ENCODE measurements around the gene TAOK2.

DNA sequence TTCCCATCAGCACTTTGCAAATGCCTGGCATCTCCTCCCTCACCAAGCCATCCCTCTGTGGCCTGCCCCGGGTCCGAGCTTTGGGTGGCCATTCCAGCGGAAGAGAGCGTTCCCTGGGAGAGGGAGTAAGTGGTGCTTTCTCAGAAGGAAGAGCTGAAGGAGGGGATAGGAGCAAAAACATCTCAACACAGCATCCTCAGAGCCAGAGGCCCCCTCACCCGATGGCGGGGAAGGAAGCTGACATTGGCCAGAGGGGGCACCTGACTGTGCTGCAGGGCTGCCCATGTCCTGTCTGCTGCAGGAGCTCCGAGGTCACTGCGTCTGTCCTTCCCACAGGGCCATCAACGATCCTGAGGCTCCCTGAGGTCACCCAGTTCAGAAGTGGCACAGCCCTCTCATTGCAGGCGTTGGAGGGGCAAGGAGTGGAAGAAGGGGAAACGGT is 57.8 kb downstream of the TAOK2 start:
- TF ChIP-seq, protein P1, sequence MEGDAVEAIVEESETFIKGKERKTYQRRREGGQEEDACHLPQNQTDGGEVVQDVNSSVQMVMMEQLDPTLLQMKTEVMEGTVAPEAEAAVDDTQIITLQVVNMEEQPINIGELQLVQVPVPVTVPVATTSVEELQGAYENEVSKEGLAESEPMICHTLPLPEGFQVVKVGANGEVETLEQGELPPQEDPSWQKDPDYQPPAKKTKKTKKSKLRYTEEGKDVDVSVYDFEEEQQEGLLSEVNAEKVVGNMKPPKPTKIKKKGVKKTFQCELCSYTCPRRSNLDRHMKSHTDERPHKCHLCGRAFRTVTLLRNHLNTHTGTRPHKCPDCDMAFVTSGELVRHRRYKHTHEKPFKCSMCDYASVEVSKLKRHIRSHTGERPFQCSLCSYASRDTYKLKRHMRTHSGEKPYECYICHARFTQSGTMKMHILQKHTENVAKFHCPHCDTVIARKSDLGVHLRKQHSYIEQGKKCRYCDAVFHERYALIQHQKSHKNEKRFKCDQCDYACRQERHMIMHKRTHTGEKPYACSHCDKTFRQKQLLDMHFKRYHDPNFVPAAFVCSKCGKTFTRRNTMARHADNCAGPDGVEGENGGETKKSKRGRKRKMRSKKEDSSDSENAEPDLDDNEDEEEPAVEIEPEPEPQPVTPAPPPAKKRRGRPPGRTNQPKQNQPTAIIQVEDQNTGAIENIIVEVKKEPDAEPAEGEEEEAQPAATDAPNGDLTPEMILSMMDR (IDR thresholded peaks at IDR 0.05) = no peak
- TF ChIP-seq POLR2A (IDR thresholded peaks at IDR 0.05) (no peak), POLR2AphosphoS5 (IDR thresholded peaks at IDR 0.05) (no peak), EP300 (IDR thresholded peaks at IDR 0.05) (no peak)
